Measurements from ENCODE around the gene SYTL3. TPM values are rescaled to one million over a fixed set of nuclear protein-coding genes. Genes with fewer than 3 reads are reported as not detected.

SYTL3 gene
- total RNA-seq, 4 donors from 2014 or later: 4.8 to 10.1 (median 7.6) TPM

- Histone ChIP-seq H3K4me1 (peaks cover 39 to 77% (median 68%) of the 10 kb centered on the region in 4 donors), H3K27me3 (no peaks in the 10 kb centered on the region), H3K9me3 (no peaks in the 10 kb centered on the region), H3K36me3 (peaks cover 0 to 16% (median 5%) of the 10 kb centered on the region in 4 donors), H3K4me3 (no peak overlapping the region), H3K27ac (replicated peaks in 1 of 4) (peak overlapping the region in 1 of 4 donors; percentile 22)
- DNase-seq (ENCODE audit: extremely low spot score): no peak
- TF ChIP-seq EP300 (IDR thresholded peaks at IDR 0.05): no peak
- no peak for TF ChIP-seq POLR2A (IDR thresholded peaks at IDR 0.05; ENCODE audit: low read depth)
- no peak for TF ChIP-seq CTCF (IDR thresholded peaks at IDR 0.05)
- TF ChIP-seq POLR2AphosphoS5 (IDR thresholded peaks at IDR 0.05): no peak
- 61% methylated on average over 5 of the region's 5 CpGs for WGBS
- intact Hi-C loops (cut with DNase I): no loop called here
These were observed 153.9 kb downstream of the SYTL3 start for GRCh38 chr6:158803733-158804143.

- H3K36me3 ChIP-seq: peaks cover 0 to 17% (median 5%) of the 10 kb centered on the region in 4 donors
- no peak for DNase-seq (ENCODE audit: extremely low spot score)
- H3K4me1 ChIP-seq: peaks cover 39 to 77% (median 68%) of the 10 kb centered on the region in 4 donors
- no peaks in the 10 kb centered on the region for H3K9me3 ChIP-seq
- TF ChIP-seq POLR2AphosphoS5 (IDR thresholded peaks at IDR 0.05): no peak
- peak overlapping the region in 1 of 4 donors; percentile 22 for H3K27ac ChIP-seq (replicated peaks in 1 of 4)
- H3K4me3 ChIP-seq: no peak overlapping the region
- intact Hi-C loops (cut with DNase I): no loop called here
- H3K27me3 ChIP-seq: no peaks in the 10 kb centered on the region
These were observed 154.4 kb downstream of the SYTL3 start for GRCh38 chr6:158804207-158804606.

- no peak overlapping the region for H3K27ac ChIP-seq (replicated peaks in 1 of 4)
- WGBS: 95% methylated on average over 5 of the region's 5 CpGs
These were observed 156.0 kb downstream of the SYTL3 start for GRCh38 chr6:158805698-158806377.

GRCh38 chr6:158807515-158808441 is 157.9 kb downstream of the SYTL3 start:
- 81% methylated on average over 8 of the region's 8 CpGs for WGBS
- H3K27me3 ChIP-seq: no peaks in the 10 kb centered on the region
- H3K4me3 ChIP-seq: no peak overlapping the region
- H3K27ac ChIP-seq (replicated peaks in 1 of 4): peak overlapping the region in 1 of 4 donors; percentile 60
- peaks cover 45 to 81% (median 78%) of the 10 kb centered on the region in 4 donors for H3K4me1 ChIP-seq
- peaks cover 0 to 17% (median 5%) of the 10 kb centered on the region in 4 donors for H3K36me3 ChIP-seq
- no peaks in the 10 kb centered on the region for H3K9me3 ChIP-seq
- intact Hi-C loops (cut with DNase I): no loop called here
- DNase-seq (ENCODE audit: extremely low spot score): no peak
- TF ChIP-seq CTCF (IDR thresholded peaks at IDR 0.05) (no peak), POLR2AphosphoS5 (IDR thresholded peaks at IDR 0.05) (no peak), EP300 (IDR thresholded peaks at IDR 0.05) (no peak), POLR2A (IDR thresholded peaks at IDR 0.05; ENCODE audit: low read depth) (no peak)

More at GRCh38 chr6:158805698-158806377, 156.0 kb downstream of the SYTL3 start:
- H3K4me1 ChIP-seq: peaks cover 39 to 77% (median 68%) of the 10 kb centered on the region in 4 donors
- DNase-seq (ENCODE audit: extremely low spot score): no peak
- no peaks in the 10 kb centered on the region for H3K27me3 ChIP-seq
- H3K36me3 ChIP-seq: peaks cover 0 to 17% (median 5%) of the 10 kb centered on the region in 4 donors
- H3K4me3 ChIP-seq: no peak overlapping the region
- H3K9me3 ChIP-seq: no peaks in the 10 kb centered on the region
- no peak for TF ChIP-seq EP300 (IDR thresholded peaks at IDR 0.05)
- no peak for TF ChIP-seq CTCF (IDR thresholded peaks at IDR 0.05)
- TF ChIP-seq POLR2AphosphoS5 (IDR thresholded peaks at IDR 0.05): no peak
- no peak for TF ChIP-seq POLR2A (IDR thresholded peaks at IDR 0.05; ENCODE audit: low read depth)
- intact Hi-C loops (cut with DNase I): no loop called here

- no peak for DNase-seq (ENCODE audit: extremely low spot score)
- 84% methylated on average over 6 of the region's 6 CpGs for WGBS
- Histone ChIP-seq H3K9me3 (no peaks in the 10 kb centered on the region), H3K27me3 (no peaks in the 10 kb centered on the region), H3K4me3 (no peak overlapping the region), H3K27ac (replicated peaks in 1 of 4) (peak overlapping the region in 2 of 4 donors; percentile 60), H3K4me1 (peaks cover 47 to 85% (median 79%) of the 10 kb centered on the region in 4 donors), H3K36me3 (peaks cover 0 to 17% (median 7%) of the 10 kb centered on the region in 4 donors)
- TF ChIP-seq EP300 (IDR thresholded peaks at IDR 0.05) (no peak), POLR2A (IDR thresholded peaks at IDR 0.05; ENCODE audit: low read depth) (no peak), POLR2AphosphoS5 (IDR thresholded peaks at IDR 0.05) (no peak), CTCF (IDR thresholded peaks at IDR 0.05) (no peak)
- intact Hi-C loops (cut with DNase I): no loop called here
These were observed 158.6 kb downstream of the SYTL3 start for GRCh38 chr6:158808442-158808833.
